ENCODE data around the gene REG3A.

REG3A gene

GRCh38 chr2:79116997-79117928 is 42.3 kb downstream of the REG3A start:
- no peak for DNase-seq

- no peak for DNase-seq
Measured at GRCh38 chr2:79114797-79115494, 44.6 kb downstream of the REG3A start.

DNA sequence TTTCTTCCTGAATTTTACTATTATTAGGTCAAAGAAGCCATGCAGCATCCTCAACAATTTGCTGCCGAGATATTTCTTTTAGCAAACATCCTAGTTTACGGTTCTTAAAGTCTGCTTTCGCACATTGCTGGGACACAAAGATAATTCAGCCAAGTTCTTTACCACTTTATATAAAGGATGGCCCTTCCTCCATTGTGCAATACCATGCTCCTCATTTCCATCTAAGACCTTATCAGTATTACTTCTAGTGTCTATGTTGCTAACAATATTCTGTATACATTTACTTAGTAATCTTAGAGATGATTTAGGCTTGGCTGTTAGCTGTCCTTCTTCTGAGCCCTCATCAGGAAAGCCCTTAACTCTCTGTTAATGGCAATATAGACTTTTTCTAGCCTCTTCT is 47.3 kb downstream of the REG3A start:
- no peak for DNase-seq
